ENCODE data around the gene PPIG.

PPIG gene

GRCh38 chr2:169640104-169640503 is 56.0 kb downstream of the PPIG start:
- Histone ChIP-seq H3K9me3 (no peaks in the 10 kb centered on the region), H3K36me3 (no peaks in the 10 kb centered on the region), H3K4me3 (ENCODE audit: low read depth, low read length) (no peak overlapping the region), H3K27me3 (no peaks in the 10 kb centered on the region), H3K4me1 (no peaks in the 10 kb centered on the region)
- no peak for DNase-seq
- no peak for TF ChIP-seq CTCF (IDR thresholded peaks at IDR 0.05; ENCODE audit: low read depth, low read length)

- TF ChIP-seq CTCF (IDR thresholded peaks at IDR 0.05; ENCODE audit: low read depth, low read length): no peak
- no peak for DNase-seq
- H3K4me3 ChIP-seq (ENCODE audit: low read depth, low read length): no peak overlapping the region
- no peaks in the 10 kb centered on the region for H3K36me3 ChIP-seq
- no peaks in the 10 kb centered on the region for H3K27me3 ChIP-seq
- H3K4me1 ChIP-seq: no peaks in the 10 kb centered on the region
- H3K9me3 ChIP-seq: no peaks in the 10 kb centered on the region
Observed at GRCh38 chr2:169641464-169641863, 57.3 kb downstream of the PPIG start.

- Histone ChIP-seq H3K4me1 (no peaks in the 10 kb centered on the region), H3K27me3 (no peaks in the 10 kb centered on the region), H3K9me3 (no peaks in the 10 kb centered on the region), H3K4me3 (ENCODE audit: low read depth, low read length) (no peak overlapping the region), H3K36me3 (no peaks in the 10 kb centered on the region)
- no peak for DNase-seq
- no peak for TF ChIP-seq CTCF (IDR thresholded peaks at IDR 0.05; ENCODE audit: low read depth, low read length)
Observed at GRCh38 chr2:169644173-169644572, 60.0 kb downstream of the PPIG start.

- no peaks in the 10 kb centered on the region for H3K4me1 ChIP-seq
- H3K27me3 ChIP-seq: no peaks in the 10 kb centered on the region
- no peaks in the 10 kb centered on the region for H3K36me3 ChIP-seq
- H3K9me3 ChIP-seq: no peaks in the 10 kb centered on the region
- DNase-seq: no peak
- no peak for TF ChIP-seq CTCF (IDR thresholded peaks at IDR 0.05; ENCODE audit: low read depth, low read length)
- no peak overlapping the region for H3K4me3 ChIP-seq (ENCODE audit: low read depth, low read length)
Observed at GRCh38 chr2:169647496-169647895, 63.3 kb downstream of the PPIG start.

GRCh38 chr2:169649278-169649677 is 65.1 kb downstream of the PPIG start:
- Histone ChIP-seq H3K9me3 (no peaks in the 10 kb centered on the region), H3K4me1 (no peaks in the 10 kb centered on the region), H3K4me3 (ENCODE audit: low read depth, low read length) (no peak overlapping the region), H3K27me3 (no peaks in the 10 kb centered on the region), H3K36me3 (no peaks in the 10 kb centered on the region)
- no peak for DNase-seq
- no peak for TF ChIP-seq CTCF (IDR thresholded peaks at IDR 0.05; ENCODE audit: low read depth, low read length)

GRCh38 chr2:169653636-169654035 is 69.5 kb downstream of the PPIG start:
- H3K4me1 ChIP-seq: no peaks in the 10 kb centered on the region
- H3K27me3 ChIP-seq: no peaks in the 10 kb centered on the region
- TF ChIP-seq CTCF (IDR thresholded peaks at IDR 0.05; ENCODE audit: low read depth, low read length): no peak
- no peaks in the 10 kb centered on the region for H3K36me3 ChIP-seq
- no peak overlapping the region for H3K4me3 ChIP-seq (ENCODE audit: low read depth, low read length)
- H3K9me3 ChIP-seq: no peaks in the 10 kb centered on the region
- DNase-seq: no peak

Measured in BE2C (cell line).